CD8-positive, alpha-beta memory T cell (primary cell): Measurements from ENCODE around the gene SPON1. TPM values are rescaled to one million over a fixed set of nuclear protein-coding genes. Genes with fewer than 3 reads are reported as not detected.

Experiments used
- CTCF ChIA-PET: fragments of 350-600 bp; sonication (Branson Sonifier 250); formaldehyde crosslinking; loops from one replicate; lab custom pipeline; 2021; ENCODE audit warnings: antibody characterized with exemption; lab: Charles Lee
- POLR2A ChIA-PET: fragments of 350-600 bp; sonication (Branson Sonifier 250); formaldehyde crosslinking; loops from one replicate; lab custom pipeline; 2021; ENCODE audit warnings: antibody characterized with exemption; lab: Charles Lee
- DNase-seq, 5 donors: peaks; one replicate each; pipeline versions ENCODE4 v3.0.0 to v3.0.0-alpha.2; 2020 to 2022; ENCODE audit warnings: mixed read lengths in 1 of 5
- H3K27ac ChIP-seq: one replicate; pipeline ENCODE4 v1.7.0; 2013; ENCODE audit warnings: low read depth, mild to moderate bottlenecking, low read length, moderate library complexity
- H3K27me3 ChIP-seq: 2 replicates; pipeline ENCODE4 v1.7.0; 2013; ENCODE audit warnings: low read length, mild to moderate bottlenecking; ENCODE audit not compliant: insufficient read depth, poor library complexity, severe bottlenecking
- H3K36me3 ChIP-seq: 2 replicates; pipeline ENCODE4 v1.7.0; 2013; ENCODE audit warnings: mild to moderate bottlenecking, low read length, moderate library complexity; ENCODE audit not compliant: insufficient read depth
- H3K4me1 ChIP-seq: 2 replicates; pipeline ENCODE4 v1.7.0; 2013; ENCODE audit warnings: mild to moderate bottlenecking, low read length, moderate library complexity; ENCODE audit not compliant: insufficient read depth
- H3K4me3 ChIP-seq: 2 replicates; pipeline ENCODE4 v1.7.0; 2013; ENCODE audit warnings: mild to moderate bottlenecking, low read length
- H3K9me3 ChIP-seq: 2 replicates; pipeline ENCODE4 v1.7.0; 2013; ENCODE audit warnings: mild to moderate bottlenecking, low read length
- H3K27ac Mint-ChIP-seq, 8 donors: one replicate each; pipeline ENCODE4 v1.8.0; 2020 to 2021; ENCODE audit warnings: mixed read lengths in 8 of 8, mild to moderate bottlenecking in 6 of 8, inconsistent platforms in 3 of 8, moderate library complexity in 3 of 8
- H3K27me3 Mint-ChIP-seq, 2 donors: one replicate each; pipeline ENCODE4 v1.8.0; 2020 to 2021; ENCODE audit warnings: mixed read lengths in 2 of 2, mild to moderate bottlenecking in 1 of 2, moderate library complexity in 1 of 2
- H3K36me3 Mint-ChIP-seq, 3 donors: one replicate each; pipeline ENCODE4 v1.8.0; 2020 to 2021; ENCODE audit warnings: mixed read lengths in 3 of 3, inconsistent platforms in 1 of 3, mild to moderate bottlenecking in 1 of 3
- H3K4me1 Mint-ChIP-seq, 3 donors: one replicate each; pipeline ENCODE4 v1.8.0; 2020 to 2021; ENCODE audit warnings: mixed read lengths in 3 of 3, inconsistent platforms in 1 of 3, mild to moderate bottlenecking in 1 of 3
- H3K4me3 Mint-ChIP-seq, 7 donors: one replicate each; pipeline ENCODE4 v1.8.0; 2020 to 2021; ENCODE audit warnings: mixed read lengths in 7 of 7, mild to moderate bottlenecking in 6 of 7, moderate library complexity in 4 of 7, inconsistent platforms in 2 of 7
- H3K9me3 Mint-ChIP-seq, 5 donors: one replicate each; pipeline ENCODE4 v1.8.0; 2020 to 2022; ENCODE audit warnings: mixed read lengths in 5 of 5, mild to moderate bottlenecking in 3 of 5, moderate library complexity in 2 of 5, inconsistent platforms in 1 of 5
- polyA plus RNA-seq: library from polyadenylated mRNA; unstranded; fragments of 300-500 nt; fragmentation: Illumina TruSeq; gene quantifications from one replicate; pipeline ENCODE4 v1.2.3, GENCODE V29; 2021
- total RNA-seq, 2 experiments: library from RNA; stranded (reverse); gene quantifications; one replicate each; pipeline ENCODE4 v1.2.3, GENCODE V29; 2021

Gene SPON1
- total and polyA plus RNA-seq, 3 experiments from 2014 or later = 0.81 to 2.0 (median 0.97) TPM

GRCh38 chr11:14230407-14230806, 267.9 kb downstream of the SPON1 start:
- H3K9me3 Mint-ChIP-seq = peaks cover 0 to 2% (median 0%) of the 10 kb centered on the region in 5 donors
- H3K4me3 Mint-ChIP-seq = no peak overlapping the region
- Histone ChIP-seq H3K4me1 (no peaks in the 10 kb centered on the region), H3K36me3 (no peaks in the 10 kb centered on the region), H3K9me3 (no peaks in the 10 kb centered on the region), H3K4me3 (no peak overlapping the region), H3K27me3 (no peaks in the 10 kb centered on the region), H3K27ac (no peak overlapping the region)
- CTCF ChIA-PET = no interaction called here
- no peak for DNase-seq
- POLR2A ChIA-PET = no interaction called here
- H3K27ac Mint-ChIP-seq = no peak overlapping the region
- no peaks in the 10 kb centered on the region for H3K36me3 Mint-ChIP-seq
- no peaks in the 10 kb centered on the region for H3K4me1 Mint-ChIP-seq
- H3K27me3 Mint-ChIP-seq = peaks cover 11 to 23% of the 10 kb centered on the region in 2 donors

- Histone ChIP-seq H3K27me3 (no peaks in the 10 kb centered on the region), H3K9me3 (no peaks in the 10 kb centered on the region), H3K4me3 (no peak overlapping the region), H3K4me1 (no peaks in the 10 kb centered on the region), H3K36me3 (no peaks in the 10 kb centered on the region), H3K27ac (no peak overlapping the region)
- Mint-ChIP-seq H3K4me1 (peaks cover 4 to 18% (median 6%) of the 10 kb centered on the region in 3 donors), H3K27me3 (peaks cover 11 to 29% of the 10 kb centered on the region in 2 donors), H3K36me3 (no peaks in the 10 kb centered on the region), H3K9me3 (no peaks in the 10 kb centered on the region), H3K27ac (no peak overlapping the region), H3K4me3 (no peak overlapping the region)
- ChIA-PET CTCF (no interaction called here), POLR2A (no interaction called here)
- no peak for DNase-seq
These were observed 270.1 kb downstream of the SPON1 start for GRCh38 chr11:14232652-14233051.

- ChIA-PET CTCF (interaction anchor here (0.8 to 1.5 kb wide), 3 partner anchors 14 to 462 kb away, joined by 3 to 5 read pairs (median 3); no protein-coding TSS in a partner anchor), POLR2A (no interaction called here)
- Mint-ChIP-seq H3K9me3 (no peaks in the 10 kb centered on the region), H3K4me1 (peaks cover 4 to 20% (median 6%) of the 10 kb centered on the region in 3 donors), H3K4me3 (no peak overlapping the region), H3K36me3 (no peaks in the 10 kb centered on the region), H3K27ac (no peak overlapping the region), H3K27me3 (peaks cover 11 to 35% of the 10 kb centered on the region in 2 donors)
- DNase-seq = no peak
- no peaks in the 10 kb centered on the region for H3K9me3 ChIP-seq
- no peak overlapping the region for H3K27ac ChIP-seq
- H3K4me3 ChIP-seq = no peak overlapping the region
- H3K4me1 ChIP-seq = no peaks in the 10 kb centered on the region
- H3K27me3 ChIP-seq = no peaks in the 10 kb centered on the region
- H3K36me3 ChIP-seq = no peaks in the 10 kb centered on the region
These were observed 271.9 kb downstream of the SPON1 start for GRCh38 chr11:14234446-14234845.

DNA sequence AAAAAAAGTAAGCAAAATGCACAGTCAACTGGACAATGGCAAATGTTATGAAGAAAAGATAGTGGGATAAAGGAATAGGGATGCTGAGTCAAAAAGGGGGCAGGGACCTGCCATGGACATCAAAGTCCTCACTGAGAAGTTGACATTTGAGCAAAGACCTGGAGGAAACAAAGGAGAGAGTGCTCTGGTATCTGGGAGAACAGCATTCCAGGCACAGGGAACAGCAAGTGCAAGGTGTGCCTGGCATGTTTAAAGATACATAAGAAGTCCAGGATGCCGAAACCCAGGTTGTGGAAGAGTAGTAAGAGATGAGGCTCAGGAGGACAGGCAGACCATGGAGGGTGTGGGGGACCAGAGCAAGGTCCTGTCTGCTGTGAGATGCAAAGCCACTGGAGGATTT, 273.2 kb downstream of the SPON1 start:
- Histone ChIP-seq H3K4me1 (no peaks in the 10 kb centered on the region), H3K9me3 (no peaks in the 10 kb centered on the region), H3K27me3 (no peaks in the 10 kb centered on the region), H3K4me3 (no peak overlapping the region), H3K36me3 (no peaks in the 10 kb centered on the region), H3K27ac (no peak overlapping the region)
- CTCF ChIA-PET = interaction anchor here (1.5 to 2.1 kb wide), 2 partner anchors 13 to 459 kb away, joined by 5 read pairs; no protein-coding TSS in a partner anchor
- Mint-ChIP-seq H3K4me3 (peak overlapping the region in 1 of 7 donors; percentile 68), H3K9me3 (no peaks in the 10 kb centered on the region), H3K27me3 (peaks cover 9 to 31% of the 10 kb centered on the region in 2 donors), H3K36me3 (no peaks in the 10 kb centered on the region), H3K4me1 (peaks cover 4 to 20% (median 6%) of the 10 kb centered on the region in 3 donors), H3K27ac (peak overlapping the region in 1 of 8 donors; percentile 11)
- DNase-seq = no peak
- POLR2A ChIA-PET = no interaction called here

GRCh38 chr11:14237444-14237961, 275.0 kb downstream of the SPON1 start:
- POLR2A ChIA-PET = no interaction called here
- CTCF ChIA-PET = interaction anchor here (2.1 kb wide), 1 partner anchor 461 kb away, joined by 5 read pairs; no protein-coding TSS in a partner anchor

DNA sequence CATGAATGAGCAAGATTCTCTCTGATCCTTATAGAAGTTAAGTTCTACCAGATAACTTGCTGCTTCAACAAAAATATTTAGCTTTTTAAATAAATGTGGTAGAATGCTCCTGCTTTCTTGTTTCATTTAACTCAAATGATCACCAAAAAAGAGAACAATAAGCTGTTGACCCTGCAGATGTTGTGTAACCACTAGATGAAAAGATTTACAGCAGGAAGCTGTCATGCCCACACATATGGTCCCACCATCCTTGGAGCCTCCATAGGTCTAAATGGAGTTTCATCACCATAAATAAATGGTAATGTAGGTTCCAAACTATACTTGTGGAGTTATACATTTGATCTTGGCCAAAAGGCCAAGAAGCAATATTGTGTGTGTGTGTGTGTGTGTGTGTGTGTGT, 277.7 kb downstream of the SPON1 start:
- no peak overlapping the region for H3K4me3 ChIP-seq
- H3K4me1 ChIP-seq = no peaks in the 10 kb centered on the region
- CTCF ChIA-PET = interaction anchor here (1.3 to 1.4 kb wide), 2 partner anchors 10 to 467 kb away, joined by 3 to 6 read pairs; no protein-coding TSS in a partner anchor
- POLR2A ChIA-PET = no interaction called here
- Mint-ChIP-seq H3K27ac (no peak overlapping the region), H3K4me3 (no peak overlapping the region), H3K27me3 (peaks cover 2 to 13% of the 10 kb centered on the region in 2 donors), H3K9me3 (no peaks in the 10 kb centered on the region), H3K36me3 (peaks cover 0 to 4% (median 2%) of the 10 kb centered on the region in 3 donors), H3K4me1 (peaks cover 4 to 20% (median 6%) of the 10 kb centered on the region in 3 donors)
- no peaks in the 10 kb centered on the region for H3K36me3 ChIP-seq
- no peak overlapping the region for H3K27ac ChIP-seq
- no peaks in the 10 kb centered on the region for H3K9me3 ChIP-seq
- no peaks in the 10 kb centered on the region for H3K27me3 ChIP-seq
- no peak for DNase-seq

More at GRCh38 chr11:14237444-14237961, 275.0 kb downstream of the SPON1 start:
- Histone ChIP-seq H3K9me3 (no peaks in the 10 kb centered on the region), H3K27me3 (no peaks in the 10 kb centered on the region), H3K4me3 (no peak overlapping the region), H3K4me1 (no peaks in the 10 kb centered on the region), H3K36me3 (no peaks in the 10 kb centered on the region), H3K27ac (no peak overlapping the region)
- Mint-ChIP-seq H3K9me3 (no peaks in the 10 kb centered on the region), H3K4me3 (peak overlapping the region in 1 of 7 donors; percentile 29), H3K36me3 (no peaks in the 10 kb centered on the region), H3K27ac (peak overlapping the region in 4 of 8 donors; percentile 7 to 56 (median 16)), H3K4me1 (peaks cover 4 to 20% (median 6%) of the 10 kb centered on the region in 3 donors), H3K27me3 (peaks cover 9 to 25% of the 10 kb centered on the region in 2 donors)
- DNase-seq = no peak

GRCh38 chr11:14240951-14241350, 278.4 kb downstream of the SPON1 start:
- peaks cover 0 to 12% of the 10 kb centered on the region in 2 donors for H3K27me3 Mint-ChIP-seq
- H3K9me3 ChIP-seq = no peaks in the 10 kb centered on the region
- H3K4me1 Mint-ChIP-seq = peaks cover 4 to 18% (median 6%) of the 10 kb centered on the region in 3 donors
- ChIA-PET CTCF (interaction anchor here (1.3 to 1.4 kb wide), 2 partner anchors 9 to 468 kb away, joined by 3 to 6 read pairs; no protein-coding TSS in a partner anchor), POLR2A (no interaction called here)
- no peak overlapping the region for H3K4me3 Mint-ChIP-seq
- H3K4me1 ChIP-seq = no peaks in the 10 kb centered on the region
- no peak overlapping the region for H3K27ac Mint-ChIP-seq
- no peak overlapping the region for H3K27ac ChIP-seq
- H3K36me3 Mint-ChIP-seq = peaks cover 0 to 4% (median 2%) of the 10 kb centered on the region in 3 donors
- no peak for DNase-seq
- H3K9me3 Mint-ChIP-seq = no peaks in the 10 kb centered on the region
- no peaks in the 10 kb centered on the region for H3K27me3 ChIP-seq
- H3K4me3 ChIP-seq = no peak overlapping the region
- no peaks in the 10 kb centered on the region for H3K36me3 ChIP-seq

GRCh38 chr11:14242187-14242586, 279.7 kb downstream of the SPON1 start:
- H3K4me3 ChIP-seq = no peak overlapping the region
- DNase-seq = no peak
- Mint-ChIP-seq H3K4me1 (peaks cover under 1 to 7% (median 5%) of the 10 kb centered on the region in 3 donors), H3K36me3 (peaks cover 0 to 4% (median 2%) of the 10 kb centered on the region in 3 donors), H3K9me3 (no peaks in the 10 kb centered on the region), H3K4me3 (no peak overlapping the region), H3K27ac (no peak overlapping the region), H3K27me3 (peaks cover 0 to 6% of the 10 kb centered on the region in 2 donors)
- CTCF ChIA-PET = interaction anchor here (3.2 kb wide), 1 partner anchor 470 kb away, joined by 10 read pairs; no protein-coding TSS in a partner anchor
- no peaks in the 10 kb centered on the region for H3K36me3 ChIP-seq
- no peak overlapping the region for H3K27ac ChIP-seq
- POLR2A ChIA-PET = no interaction called here
- H3K4me1 ChIP-seq = no peaks in the 10 kb centered on the region
- H3K9me3 ChIP-seq = no peaks in the 10 kb centered on the region
- no peaks in the 10 kb centered on the region for H3K27me3 ChIP-seq
